ENCODE results near the gene TCERG1L.

- TF ChIP-seq REST (IDR thresholded peaks at IDR 0.05; ENCODE audit: low read depth) (no peak), EP300 (IDR thresholded peaks at IDR 0.05; ENCODE audit: borderline replicate concordance) (no peak), MAX (IDR thresholded peaks at IDR 0.05) (no peak), USF1 (IDR thresholded peaks at IDR 0.05) (no peak), TEAD4 (IDR thresholded peaks at IDR 0.05) (no peak), RAD21 (IDR thresholded peaks at IDR 0.05; ENCODE audit: low read depth) (no peak), TAF1 (IDR thresholded peaks at IDR 0.05; ENCODE audit: low read depth) (no peak), YY1 (IDR thresholded peaks at IDR 0.05; ENCODE audit: low read depth) (no peak), EGR1 (IDR thresholded peaks at IDR 0.05) (no peak), CREB1 (IDR thresholded peaks at IDR 0.05; ENCODE audit: low read depth) (no peak), CEBPB (IDR thresholded peaks at IDR 0.05) (no peak), FOXM1 (IDR thresholded peaks at IDR 0.05; ENCODE audit: borderline replicate concordance, low read depth) (no peak)
These were observed 31.4 kb downstream of the TCERG1L start for GRCh38 chr10:131280101-131280500.
